ENCODE results near the gene GPR119. TPM values are rescaled to one million over a fixed set of nuclear protein-coding genes. Genes with fewer than 3 reads are reported as not detected.
"Not testable (repeated sequence)": the region's sequence is repeated elsewhere in the genome, so short reads cannot be mapped to it uniquely, and the experiment has no call there.

GPR119 gene
- total RNA-seq, 1 donor, result not detected

GRCh38 chrX:130376077-130376476 lies 9.4 kb downstream of the GPR119 start:
- H3K36me3 ChIP-seq (ENCODE audit: insufficient read depth, low read length), result no peaks in the 10 kb centered on the region
- no peak for TF ChIP-seq CTCF (IDR thresholded peaks at IDR 0.05; ENCODE audit: extremely low read depth, low read depth, low read length)
- H3K9me3 ChIP-seq (ENCODE audit: low read depth, low read length), result no peaks in the 10 kb centered on the region

GRCh38 chrX:130352050-130352449 lies 33.4 kb downstream of the GPR119 start:
- not testable (repeated sequence) for H3K27me3 ChIP-seq (ENCODE audit: insufficient read depth, low read length); H3K79me2 ChIP-seq (ENCODE audit: insufficient read depth, low read length); H3K9me3 ChIP-seq (ENCODE audit: low read depth, low read length); H3K4me3 ChIP-seq (ENCODE audit: insufficient read depth, low read length); H3K4me1 ChIP-seq (ENCODE audit: insufficient read depth, low read length); H2AFZ ChIP-seq (ENCODE audit: low read length); H3K27ac ChIP-seq (ENCODE audit: low read depth, low read length); DNase-seq (ENCODE audit: insufficient read length, low spot score, missing footprints); H3K4me2 ChIP-seq (ENCODE audit: insufficient read depth, low read length); H3K36me3 ChIP-seq (ENCODE audit: insufficient read depth, low read length); H4K20me1 ChIP-seq (ENCODE audit: insufficient read depth, low read length)

More at GRCh38 chrX:130376077-130376476, 9.4 kb downstream of the GPR119 start:
- H3K4me3 ChIP-seq (ENCODE audit: insufficient read depth, low read length), result no peak overlapping the region
- no peaks in the 10 kb centered on the region for H4K20me1 ChIP-seq (ENCODE audit: insufficient read depth, low read length)
- no peak for DNase-seq (ENCODE audit: insufficient read length, low spot score, missing footprints)
- no peaks in the 10 kb centered on the region for H3K4me1 ChIP-seq (ENCODE audit: insufficient read depth, low read length)
- no peak overlapping the region for H3K27ac ChIP-seq (ENCODE audit: low read depth, low read length)
- H3K27me3 ChIP-seq (ENCODE audit: insufficient read depth, low read length), result no peaks in the 10 kb centered on the region
- H3K79me2 ChIP-seq (ENCODE audit: insufficient read depth, low read length), result no peaks in the 10 kb centered on the region
- no peak overlapping the region for H3K4me2 ChIP-seq (ENCODE audit: insufficient read depth, low read length)
- H2AFZ ChIP-seq (ENCODE audit: low read length), result no peak overlapping the region

GRCh38 chrX:130351567-130351966 lies 33.9 kb downstream of the GPR119 start:
- Histone ChIP-seq H3K36me3 (ENCODE audit: insufficient read depth, low read length) (no peaks in the 10 kb centered on the region), H3K4me2 (ENCODE audit: insufficient read depth, low read length) (no peak overlapping the region), H3K4me3 (ENCODE audit: insufficient read depth, low read length) (no peak overlapping the region), H2AFZ (ENCODE audit: low read length) (no peak overlapping the region), H3K79me2 (ENCODE audit: insufficient read depth, low read length) (no peaks in the 10 kb centered on the region), H3K9me3 (ENCODE audit: low read depth, low read length) (no peaks in the 10 kb centered on the region), H3K27ac (ENCODE audit: low read depth, low read length) (no peak overlapping the region), H3K27me3 (ENCODE audit: insufficient read depth, low read length) (no peaks in the 10 kb centered on the region), H3K4me1 (ENCODE audit: insufficient read depth, low read length) (no peaks in the 10 kb centered on the region), H4K20me1 (ENCODE audit: insufficient read depth, low read length) (no peaks in the 10 kb centered on the region)
- no peak for DNase-seq (ENCODE audit: insufficient read length, low spot score, missing footprints)
- no peak for TF ChIP-seq CTCF (IDR thresholded peaks at IDR 0.05; ENCODE audit: extremely low read depth, low read depth, low read length)

GRCh38 chrX:130347321-130347720 lies 38.2 kb downstream of the GPR119 start:
- H3K79me2 ChIP-seq (ENCODE audit: insufficient read depth, low read length), result no peaks in the 10 kb centered on the region
- H3K9me3 ChIP-seq (ENCODE audit: low read depth, low read length), result no peaks in the 10 kb centered on the region
- no peaks in the 10 kb centered on the region for H3K36me3 ChIP-seq (ENCODE audit: insufficient read depth, low read length)
- H3K27ac ChIP-seq (ENCODE audit: low read depth, low read length), result peak overlapping the region; percentile 55
- H3K4me2 ChIP-seq (ENCODE audit: insufficient read depth, low read length), result peak overlapping the region; percentile 20
- no peaks in the 10 kb centered on the region for H3K4me1 ChIP-seq (ENCODE audit: insufficient read depth, low read length)
- TF ChIP-seq CTCF (IDR thresholded peaks at IDR 0.05; ENCODE audit: extremely low read depth, low read depth, low read length), result no peak
- H3K27me3 ChIP-seq (ENCODE audit: insufficient read depth, low read length), result no peaks in the 10 kb centered on the region
- DNase-seq (ENCODE audit: insufficient read length, low spot score, missing footprints), result no peak
- H2AFZ ChIP-seq (ENCODE audit: low read length), result no peak overlapping the region
- H3K4me3 ChIP-seq (ENCODE audit: insufficient read depth, low read length), result no peak overlapping the region
- no peaks in the 10 kb centered on the region for H4K20me1 ChIP-seq (ENCODE audit: insufficient read depth, low read length)

Data from osteoblast (primary cell).